ENCODE results near the gene LRIT2.

LRIT2 gene

GRCh38 chr10:84202349-84202748 is 23.0 kb downstream of the LRIT2 start:
- Histone ChIP-seq H3K9me2 (replicated peaks; ENCODE audit: low read depth, low read length) (no peaks in the 10 kb centered on the region), H4K20me1 (ENCODE audit: insufficient read depth, low read length, poor library complexity, severe bottlenecking) (no peaks in the 10 kb centered on the region), H3K4me1 (ENCODE audit: insufficient read depth, low read length, poor library complexity, severe bottlenecking) (no peaks in the 10 kb centered on the region), H3F3A (ENCODE audit: low read depth) (no peaks in the 10 kb centered on the region), H3K9ac (ENCODE audit: low read depth, low read length, poor library complexity, severe bottlenecking) (no peak overlapping the region), H3K36me3 (ENCODE audit: insufficient read depth, low read length) (no peaks in the 10 kb centered on the region), H3K79me2 (ENCODE audit: insufficient read depth, low read length) (no peaks in the 10 kb centered on the region), H2AFZ (ENCODE audit: low read length) (no peak overlapping the region), H3K27me3 (ENCODE audit: insufficient read depth, low read length, poor library complexity, severe bottlenecking) (no peaks in the 10 kb centered on the region), H3K9me3 (ENCODE audit: insufficient read depth, low read depth, low read length) (no peaks in the 10 kb centered on the region), H3K4me2 (ENCODE audit: low read depth, low read length, poor library complexity, severe bottlenecking) (no peak overlapping the region), H3K4me3 (ENCODE audit: low read length, poor library complexity, severe bottlenecking) (no peak overlapping the region)
- TF ChIP-seq CTCF (conservative IDR thresholded peaks at IDR 0.05; ENCODE audit: low read length), result no peak
- no peak for TF ChIP-seq EZH2phosphoT487 (IDR thresholded peaks at IDR 0.05; ENCODE audit: borderline replicate concordance)

- TF ChIP-seq EZH2phosphoT487 (IDR thresholded peaks at IDR 0.05; ENCODE audit: borderline replicate concordance) (no peak), CTCF (conservative IDR thresholded peaks at IDR 0.05; ENCODE audit: low read length) (no peak)
- no peak overlapping the region for H2AFZ ChIP-seq (ENCODE audit: low read length)
- H3K9ac ChIP-seq (ENCODE audit: low read depth, low read length, poor library complexity, severe bottlenecking), result no peak overlapping the region
- no peak overlapping the region for H3K4me3 ChIP-seq (ENCODE audit: low read length, poor library complexity, severe bottlenecking)
- H4K20me1 ChIP-seq (ENCODE audit: insufficient read depth, low read length, poor library complexity, severe bottlenecking), result no peaks in the 10 kb centered on the region
- no peak overlapping the region for H3K4me2 ChIP-seq (ENCODE audit: low read depth, low read length, poor library complexity, severe bottlenecking)
- H3K79me2 ChIP-seq (ENCODE audit: insufficient read depth, low read length), result no peaks in the 10 kb centered on the region
- H3K4me1 ChIP-seq (ENCODE audit: insufficient read depth, low read length, poor library complexity, severe bottlenecking), result no peaks in the 10 kb centered on the region
- no peaks in the 10 kb centered on the region for H3K36me3 ChIP-seq (ENCODE audit: insufficient read depth, low read length)
- H3F3A ChIP-seq (ENCODE audit: low read depth), result no peaks in the 10 kb centered on the region
- H3K27me3 ChIP-seq (ENCODE audit: insufficient read depth, low read length, poor library complexity, severe bottlenecking), result no peaks in the 10 kb centered on the region
- H3K9me2 ChIP-seq (replicated peaks; ENCODE audit: low read depth, low read length), result no peaks in the 10 kb centered on the region
- no peaks in the 10 kb centered on the region for H3K9me3 ChIP-seq (ENCODE audit: insufficient read depth, low read depth, low read length)
Observed at GRCh38 chr10:84201682-84202081, 23.7 kb downstream of the LRIT2 start.

GRCh38 chr10:84201244-84201606 is 24.1 kb downstream of the LRIT2 start:
- Histone ChIP-seq H3K36me3 (ENCODE audit: insufficient read depth, low read length) (no peaks in the 10 kb centered on the region), H3K4me2 (ENCODE audit: low read depth, low read length, poor library complexity, severe bottlenecking) (no peak overlapping the region), H3F3A (ENCODE audit: low read depth) (no peaks in the 10 kb centered on the region), H4K20me1 (ENCODE audit: insufficient read depth, low read length, poor library complexity, severe bottlenecking) (no peaks in the 10 kb centered on the region), H3K4me3 (ENCODE audit: low read length, poor library complexity, severe bottlenecking) (no peak overlapping the region), H3K9me3 (ENCODE audit: insufficient read depth, low read depth, low read length) (no peaks in the 10 kb centered on the region), H3K4me1 (ENCODE audit: insufficient read depth, low read length, poor library complexity, severe bottlenecking) (no peaks in the 10 kb centered on the region), H3K79me2 (ENCODE audit: insufficient read depth, low read length) (no peaks in the 10 kb centered on the region), H3K9me2 (replicated peaks; ENCODE audit: low read depth, low read length) (no peaks in the 10 kb centered on the region), H3K9ac (ENCODE audit: low read depth, low read length, poor library complexity, severe bottlenecking) (no peak overlapping the region), H3K27me3 (ENCODE audit: insufficient read depth, low read length, poor library complexity, severe bottlenecking) (no peaks in the 10 kb centered on the region), H2AFZ (ENCODE audit: low read length) (no peak overlapping the region)
- no peak for TF ChIP-seq EZH2phosphoT487 (IDR thresholded peaks at IDR 0.05; ENCODE audit: borderline replicate concordance)
- TF ChIP-seq CTCF (conservative IDR thresholded peaks at IDR 0.05; ENCODE audit: low read length), result no peak

All from Loucy (cell line).